ENCODE results near the gene ACTN1. TPM values are rescaled to one million over a fixed set of nuclear protein-coding genes. Genes with fewer than 3 reads are reported as not detected.
"Not testable (repeated sequence)": the region's sequence is repeated elsewhere in the genome, so short reads cannot be mapped to it uniquely, and the experiment has no call there.

The ACTN1 gene
- 100 to 1,000 TPM in 4 of 5 experiments, 10 to 100 TPM in 1; 41.3 to 249 (median 227) TPM for total RNA-seq
- polyA plus RNA-seq: 100 to 1,000 TPM; 188 to 390 TPM
- 303 reads per million, percentile 96 among the genes with 10 or more reads in this experiment for total RNA-seq

GRCh38 chr14:68979021-68979721 is at the start of gene ACTN1:
TSS of gene ACTN1 (minus strand) at chr14:68979302. CDS start at chr14:68979056, 246 bp downstream.
- intact Hi-C loops (cut with micrococcal nuclease): loop anchor here (1.0 to 10.0 kb wide), 10 partner anchors 8 to 786 kb away; partner anchors contain the start of genes DCAF5 (in 2 of the 2), SRSF5 (in 1 of the 2) and SUSD6 (in 1 of the 2)
- ChIA-PET CTCF (interaction anchor here (1.6 kb wide), 1 partner anchor 69 kb away, joined by 7 read pairs; no protein-coding TSS in a partner anchor), POLR2A (interaction anchor here (1.2 to 2.5 kb wide), 4 partner anchors 10 to 61 kb away, joined by 3 to 22 read pairs (median 7); no protein-coding TSS in a partner anchor)

GRCh38 chr14:69027242-69027913 is 48.3 kb upstream of the ACTN1 start:
- Mint-ChIP-seq H3K36me3 (peaks cover 0 to 3% (median 0%) of the 10 kb centered on the region in 5 donors), H3K4me1 (peaks cover 0 to 4% (median 0%) of the 10 kb centered on the region in 7 donors), H3K9me3 (no peaks in the 10 kb centered on the region), H3K27me3 (peaks cover 0 to 26% (median 0%) of the 10 kb centered on the region in 5 donors), H3K27ac (peak overlapping the region in 1 of 9 donors; percentile 46), H3K4me3 (no peak overlapping the region)
- ChIA-PET POLR2A (no interaction called here), CTCF (no interaction called here)
- intact Hi-C loops (cut with micrococcal nuclease): no loop called here
- Histone ChIP-seq H3K36me3 (ENCODE audit: control insufficient read depth in 2 of 3, insufficient read depth in 3 of 3, low read length in 3 of 3) (no peaks in the 10 kb centered on the region), H3K27me3 (ENCODE audit: control insufficient read depth in 2 of 2, insufficient read depth in 2 of 2, low read length in 2 of 2) (no peaks in the 10 kb centered on the region), H3K27ac (ENCODE audit: low read depth, low read length) (no peak overlapping the region), H3K4me3 (ENCODE audit: low read length) (no peak overlapping the region), H3K9me3 (ENCODE audit: control insufficient read depth in 2 of 3, low read length in 3 of 3) (no peaks in the 10 kb centered on the region), H3K4me1 (ENCODE audit: control insufficient read depth in 2 of 2, insufficient read depth in 2 of 2, low read length in 2 of 2) (no peaks in the 10 kb centered on the region)
- ATAC-seq (no peak), DNase-seq (no peak)

More at GRCh38 chr14:68979021-68979721, at the start of gene ACTN1:
- Histone ChIP-seq H3K27me3 (ENCODE audit: control insufficient read depth in 2 of 2, insufficient read depth in 2 of 2, low read length in 2 of 2) (no peaks in the 10 kb centered on the region), H3K4me3 (ENCODE audit: low read length) (peak within 1 kb of the TSS; percentile 83), H3K27ac (ENCODE audit: low read depth, low read length) (peak within 1 kb of the TSS; percentile 87), H3K36me3 (ENCODE audit: control insufficient read depth in 2 of 3, insufficient read depth in 3 of 3, low read length in 3 of 3) (peaks cover 0 to 28% (median 0%) of the 10 kb centered on the region in 3 experiments), H3K9me3 (ENCODE audit: control insufficient read depth in 2 of 3, low read length in 3 of 3) (no peaks in the 10 kb centered on the region), H3K4me1 (ENCODE audit: control insufficient read depth in 2 of 2, insufficient read depth in 2 of 2, low read length in 2 of 2) (peaks cover 5 to 33% of the 10 kb centered on the region in 2 donors)
- peak; percentile 81 for ATAC-seq
- H3K4me1 Mint-ChIP-seq: peaks cover 29 to 59% (median 48%) of the 10 kb centered on the region in 7 donors
- H3K27ac Mint-ChIP-seq: peak within 1 kb of the TSS; percentile 81 to 100 (median 98)
- peaks cover 0 to 36% (median 0%) of the 10 kb centered on the region in 5 donors for H3K27me3 Mint-ChIP-seq
- H3K9me3 Mint-ChIP-seq: peaks cover 0 to 8% (median 0%) of the 10 kb centered on the region in 11 donors
- peak; percentile 46 to 74 (median 70) for DNase-seq
- H3K4me3 Mint-ChIP-seq: peak within 1 kb of the TSS; percentile 75 to 98 (median 94)
- peaks cover 11 to 20% (median 14%) of the 10 kb centered on the region in 5 donors for H3K36me3 Mint-ChIP-seq

- Mint-ChIP-seq H3K27ac (no peak overlapping the region), H3K4me3 (no peak overlapping the region), H3K4me1 (peaks cover 0 to 2% (median 0%) of the 10 kb centered on the region in 7 donors), H3K27me3 (peaks cover 0 to 22% (median 0%) of the 10 kb centered on the region in 5 donors), H3K9me3 (no peaks in the 10 kb centered on the region), H3K36me3 (no peaks in the 10 kb centered on the region)
- no peaks in the 10 kb centered on the region for H3K36me3 ChIP-seq (ENCODE audit: control insufficient read depth in 2 of 3, insufficient read depth in 3 of 3, low read length in 3 of 3)
- no peaks in the 10 kb centered on the region for H3K4me1 ChIP-seq (ENCODE audit: control insufficient read depth in 2 of 2, insufficient read depth in 2 of 2, low read length in 2 of 2)
- ChIA-PET CTCF (no interaction called here), POLR2A (interaction anchor here (1.0 kb wide), 1 partner anchor 51 kb away, joined by 3 read pairs; no protein-coding TSS in a partner anchor)
- no peak overlapping the region for H3K27ac ChIP-seq (ENCODE audit: low read depth, low read length)
- H3K4me3 ChIP-seq (ENCODE audit: low read length): no peak overlapping the region
- intact Hi-C loops (cut with micrococcal nuclease): no loop called here
- H3K27me3 ChIP-seq (ENCODE audit: control insufficient read depth in 2 of 2, insufficient read depth in 2 of 2, low read length in 2 of 2): no peaks in the 10 kb centered on the region
- no peak for DNase-seq
- no peaks in the 10 kb centered on the region for H3K9me3 ChIP-seq (ENCODE audit: control insufficient read depth in 2 of 3, low read length in 3 of 3)
- no peak for ATAC-seq
Observed at GRCh38 chr14:69023035-69023434, 43.9 kb upstream of the ACTN1 start.

GRCh38 chr14:69022093-69022492 is 43.0 kb upstream of the ACTN1 start:
- CTCF ChIA-PET; intact Hi-C loops (cut with micrococcal nuclease); H3K36me3 ChIP-seq (ENCODE audit: control insufficient read depth in 2 of 3, insufficient read depth in 3 of 3, low read length in 3 of 3); H3K9me3 ChIP-seq (ENCODE audit: control insufficient read depth in 2 of 3, low read length in 3 of 3); H3K27me3 ChIP-seq (ENCODE audit: control insufficient read depth in 2 of 2, insufficient read depth in 2 of 2, low read length in 2 of 2); H3K36me3 Mint-ChIP-seq; H3K27ac ChIP-seq (ENCODE audit: low read depth, low read length); H3K4me3 ChIP-seq (ENCODE audit: low read length); DNase-seq; H3K4me3 Mint-ChIP-seq; H3K4me1 Mint-ChIP-seq; H3K9me3 Mint-ChIP-seq; H3K4me1 ChIP-seq (ENCODE audit: control insufficient read depth in 2 of 2, insufficient read depth in 2 of 2, low read length in 2 of 2); POLR2A ChIA-PET; ATAC-seq: not testable (repeated sequence)
- H3K27ac Mint-ChIP-seq: peak overlapping the region in 1 of 9 donors; percentile 41
- H3K27me3 Mint-ChIP-seq: peaks cover 0 to 17% (median 0%) of the 10 kb centered on the region in 5 donors

GRCh38 chr14:69017706-69018105 is 38.6 kb upstream of the ACTN1 start:
- ATAC-seq: no peak
- intact Hi-C loops (cut with micrococcal nuclease): no loop called here
- Mint-ChIP-seq H3K4me3 (no peak overlapping the region), H3K27me3 (peaks cover 0 to 5% (median 0%) of the 10 kb centered on the region in 5 donors), H3K36me3 (no peaks in the 10 kb centered on the region), H3K4me1 (peaks cover 0 to 7% (median 0%) of the 10 kb centered on the region in 7 donors), H3K9me3 (no peaks in the 10 kb centered on the region), H3K27ac (no peak overlapping the region)
- POLR2A ChIA-PET: no interaction called here
- no peaks in the 10 kb centered on the region for H3K9me3 ChIP-seq (ENCODE audit: control insufficient read depth in 2 of 3, low read length in 3 of 3)
- H3K27ac ChIP-seq (ENCODE audit: low read depth, low read length): no peak overlapping the region
- H3K27me3 ChIP-seq (ENCODE audit: control insufficient read depth in 2 of 2, insufficient read depth in 2 of 2, low read length in 2 of 2): no peaks in the 10 kb centered on the region
- H3K4me1 ChIP-seq (ENCODE audit: control insufficient read depth in 2 of 2, insufficient read depth in 2 of 2, low read length in 2 of 2): no peaks in the 10 kb centered on the region
- CTCF ChIA-PET: no interaction called here
- H3K36me3 ChIP-seq (ENCODE audit: control insufficient read depth in 2 of 3, insufficient read depth in 3 of 3, low read length in 3 of 3): no peaks in the 10 kb centered on the region
- H3K4me3 ChIP-seq (ENCODE audit: low read length): no peak overlapping the region
- DNase-seq: no peak

GRCh38 chr14:69014829-69015259 is 35.7 kb upstream of the ACTN1 start:
- Mint-ChIP-seq H3K27ac (peak overlapping the region in 1 of 9 donors; percentile 1), H3K36me3 (no peaks in the 10 kb centered on the region), H3K4me1 (peaks cover 0 to 15% (median 11%) of the 10 kb centered on the region in 7 donors), H3K4me3 (no peak overlapping the region), H3K9me3 (no peaks in the 10 kb centered on the region), H3K27me3 (peaks cover 0 to 3% (median 0%) of the 10 kb centered on the region in 5 donors)
- H3K27me3 ChIP-seq (ENCODE audit: control insufficient read depth in 2 of 2, insufficient read depth in 2 of 2, low read length in 2 of 2): no peaks in the 10 kb centered on the region
- CTCF ChIA-PET: no interaction called here
- H3K36me3 ChIP-seq (ENCODE audit: control insufficient read depth in 2 of 3, insufficient read depth in 3 of 3, low read length in 3 of 3): no peaks in the 10 kb centered on the region
- ATAC-seq (no peak), DNase-seq (no peak)
- H3K27ac ChIP-seq (ENCODE audit: low read depth, low read length): no peak overlapping the region
- peaks cover 0 to 3% of the 10 kb centered on the region in 2 donors for H3K4me1 ChIP-seq (ENCODE audit: control insufficient read depth in 2 of 2, insufficient read depth in 2 of 2, low read length in 2 of 2)
- intact Hi-C loops (cut with micrococcal nuclease): no loop called here
- H3K4me3 ChIP-seq (ENCODE audit: low read length): no peak overlapping the region
- POLR2A ChIA-PET: no interaction called here
- H3K9me3 ChIP-seq (ENCODE audit: control insufficient read depth in 2 of 3, low read length in 3 of 3): no peaks in the 10 kb centered on the region
